SK-N-SH treated with all-trans-retinoic acid at 6 μM for 48 hours (cell line): ENCODE measurements around the gene ADAMTS20.

Source experiments
- ISL1 ChIP-seq: fragments of 250-450 bp; sonication (Bioruptor Pico); IDR thresholded peaks from 2 replicates; pipeline ENCODE4 v2.1.2; 2022; ENCODE audit warnings: mild to moderate bottlenecking, moderate library complexity
- OSR1 ChIP-seq: fragments of 250-450 bp; sonication (Bioruptor Pico); IDR thresholded peaks from 2 replicates; pipeline ENCODE4 v1.8.0; 2022; ENCODE audit warnings: moderate library complexity, mild to moderate bottlenecking, inconsistent platforms
- ZFP3 ChIP-seq: fragments of 250-450 bp; sonication (Bioruptor Pico); IDR thresholded peaks from 2 replicates; pipeline ENCODE4 v1.5.0; 2020; ENCODE audit warnings: mild to moderate bottlenecking, moderate library complexity
- ZNF70 ChIP-seq: fragments of 450-650 bp; formaldehyde crosslinking; IDR thresholded peaks from 2 replicates; pipeline ENCODE4 v1.5.0; 2020; ENCODE audit warnings: mild to moderate bottlenecking, moderate library complexity

- TF ChIP-seq ZNF70 (CRISPR knock-in tag) (no peak), OSR1 (CRISPR knock-in tag) (no peak), ISL1 (no peak), ZFP3 (CRISPR knock-in tag) (no peak)
Measured at GRCh38 chr12:43462741-43463140, 89.3 kb downstream of the ADAMTS20 start.
